Activated CD8-positive, alpha-beta T cell treated with anti-CD3 and anti-CD28 coated beads for 36 hours (primary cell): ENCODE measurements around the gene AUTS2. TPM values are rescaled to one million over a fixed set of nuclear protein-coding genes. Genes with fewer than 3 reads are reported as not detected.

Source experiments
- ATAC-seq: fragments of 200-7000 bp; cut with Tn5 transposase; one replicate; pipeline ENCODE4 v1.10.0; 2021; ENCODE audit warnings: mild to moderate bottlenecking, moderate library complexity
- CTCF ChIA-PET: fragments of 350-600 bp; sonication (Branson Sonifier 250); formaldehyde crosslinking; loops from one replicate; lab custom pipeline; 2021; ENCODE audit warnings: antibody characterized with exemption; lab: Charles Lee
- POLR2A ChIA-PET: fragments of 350-600 bp; sonication (Branson Sonifier 250); formaldehyde crosslinking; loops from one replicate; lab custom pipeline; 2021; ENCODE audit warnings: antibody characterized with exemption; lab: Charles Lee
- DNase-seq: peaks from one replicate; pipeline ENCODE4 v3.0.0-alpha.2; 2020
- H3K27ac Mint-ChIP-seq: one replicate; pipeline ENCODE4 v1.8.0; 2021; ENCODE audit warnings: mild to moderate bottlenecking, mixed read lengths
- H3K27me3 Mint-ChIP-seq: one replicate; pipeline ENCODE4 v1.8.0; 2021; ENCODE audit warnings: mixed read lengths
- H3K36me3 Mint-ChIP-seq: one replicate; pipeline ENCODE4 v1.8.0; 2021; ENCODE audit warnings: low read depth, mixed read lengths
- H3K4me1 Mint-ChIP-seq: one replicate; pipeline ENCODE4 v1.8.0; 2021; ENCODE audit warnings: low read depth, mixed read lengths
- H3K4me3 Mint-ChIP-seq: one replicate; pipeline ENCODE4 v1.8.0; 2021; ENCODE audit warnings: mild to moderate bottlenecking, moderate library complexity, mixed read lengths
- H3K9me3 Mint-ChIP-seq: one replicate; pipeline ENCODE4 v1.8.0; 2021; ENCODE audit warnings: mixed read lengths
- intact Hi-C: fragments of 100-400 bp; cut with micrococcal nuclease; formaldehyde crosslinking; loops from one replicate; pipeline ENCODE4 v1.10.0; 2022
- total RNA-seq, 2 experiments: library from RNA; stranded (reverse); gene quantifications; one replicate each; pipeline ENCODE4 v1.2.3, GENCODE V29; 2021
- TF ChIP-seq, protein P1 (sequence below): fragments of 200-600 bp; IDR thresholded peaks from one replicate; pipeline ENCODE4 v1.8.0; 2022; ENCODE audit warnings: antibody characterized with exemption, mild to moderate bottlenecking

AUTS2 gene
- total RNA-seq, 2 experiments from 2014 or later, result 3.1 to 3.3 TPM

- H3K4me1 Mint-ChIP-seq, result no peaks in the 10 kb centered on the region
- no peaks in the 10 kb centered on the region for H3K27me3 Mint-ChIP-seq
- ChIA-PET CTCF (no interaction called here), POLR2A (no interaction called here)
- TF ChIP-seq, protein P1, sequence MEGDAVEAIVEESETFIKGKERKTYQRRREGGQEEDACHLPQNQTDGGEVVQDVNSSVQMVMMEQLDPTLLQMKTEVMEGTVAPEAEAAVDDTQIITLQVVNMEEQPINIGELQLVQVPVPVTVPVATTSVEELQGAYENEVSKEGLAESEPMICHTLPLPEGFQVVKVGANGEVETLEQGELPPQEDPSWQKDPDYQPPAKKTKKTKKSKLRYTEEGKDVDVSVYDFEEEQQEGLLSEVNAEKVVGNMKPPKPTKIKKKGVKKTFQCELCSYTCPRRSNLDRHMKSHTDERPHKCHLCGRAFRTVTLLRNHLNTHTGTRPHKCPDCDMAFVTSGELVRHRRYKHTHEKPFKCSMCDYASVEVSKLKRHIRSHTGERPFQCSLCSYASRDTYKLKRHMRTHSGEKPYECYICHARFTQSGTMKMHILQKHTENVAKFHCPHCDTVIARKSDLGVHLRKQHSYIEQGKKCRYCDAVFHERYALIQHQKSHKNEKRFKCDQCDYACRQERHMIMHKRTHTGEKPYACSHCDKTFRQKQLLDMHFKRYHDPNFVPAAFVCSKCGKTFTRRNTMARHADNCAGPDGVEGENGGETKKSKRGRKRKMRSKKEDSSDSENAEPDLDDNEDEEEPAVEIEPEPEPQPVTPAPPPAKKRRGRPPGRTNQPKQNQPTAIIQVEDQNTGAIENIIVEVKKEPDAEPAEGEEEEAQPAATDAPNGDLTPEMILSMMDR, result no peak
- no peaks in the 10 kb centered on the region for H3K9me3 Mint-ChIP-seq
- no peak overlapping the region for H3K4me3 Mint-ChIP-seq
- no peak for DNase-seq
- no peak for ATAC-seq
- H3K36me3 Mint-ChIP-seq, result no peaks in the 10 kb centered on the region
- H3K27ac Mint-ChIP-seq, result no peak overlapping the region
- intact Hi-C loops, result no loop called here
Measured at GRCh38 chr7:70389531-70390151, 791.4 kb downstream of the AUTS2 start.

DNA sequence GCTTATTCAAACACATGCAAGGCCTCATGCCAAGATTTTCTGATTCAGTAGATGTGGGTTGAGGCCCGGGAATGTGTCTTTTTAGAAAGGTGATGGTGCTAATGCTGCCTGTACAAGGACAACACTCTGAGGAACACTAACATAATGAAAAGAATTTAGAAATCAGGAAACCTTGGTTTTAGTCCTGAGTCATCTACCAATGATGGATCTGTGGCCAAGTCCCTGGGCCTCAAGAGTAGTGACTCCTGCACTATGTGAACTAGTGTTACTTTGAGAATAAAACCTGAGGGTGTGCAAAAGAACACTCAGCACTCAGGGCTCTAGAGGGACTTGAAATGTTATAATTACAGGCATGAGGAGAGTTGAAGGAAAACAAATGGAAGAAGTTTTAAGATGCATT, 792.0 kb downstream of the AUTS2 start:
- ChIA-PET POLR2A (no interaction called here), CTCF (no interaction called here)
- TF ChIP-seq, protein P1, result no peak
- H3K36me3 Mint-ChIP-seq, result no peaks in the 10 kb centered on the region
- H3K27ac Mint-ChIP-seq, result no peak overlapping the region
- no peak for ATAC-seq
- no peak for DNase-seq
- H3K4me1 Mint-ChIP-seq, result no peaks in the 10 kb centered on the region
- intact Hi-C loops, result no loop called here
- no peaks in the 10 kb centered on the region for H3K27me3 Mint-ChIP-seq
- no peaks in the 10 kb centered on the region for H3K9me3 Mint-ChIP-seq
- H3K4me3 Mint-ChIP-seq, result no peak overlapping the region

GRCh38 chr7:70392256-70392876, 794.1 kb downstream of the AUTS2 start:
- no peak overlapping the region for H3K4me3 Mint-ChIP-seq
- no peaks in the 10 kb centered on the region for H3K36me3 Mint-ChIP-seq
- no peak overlapping the region for H3K27ac Mint-ChIP-seq
- DNase-seq, result no peak
- ChIA-PET POLR2A (interaction anchor here (0.6 kb wide), 1 partner anchor 9 kb away, joined by 3 read pairs; no protein-coding TSS in a partner anchor), CTCF (no interaction called here)
- ATAC-seq, result no peak
- H3K27me3 Mint-ChIP-seq, result no peaks in the 10 kb centered on the region
- H3K9me3 Mint-ChIP-seq, result no peaks in the 10 kb centered on the region
- intact Hi-C loops, result no loop called here
- H3K4me1 Mint-ChIP-seq, result no peaks in the 10 kb centered on the region
- TF ChIP-seq, protein P1, result no peak

DNA sequence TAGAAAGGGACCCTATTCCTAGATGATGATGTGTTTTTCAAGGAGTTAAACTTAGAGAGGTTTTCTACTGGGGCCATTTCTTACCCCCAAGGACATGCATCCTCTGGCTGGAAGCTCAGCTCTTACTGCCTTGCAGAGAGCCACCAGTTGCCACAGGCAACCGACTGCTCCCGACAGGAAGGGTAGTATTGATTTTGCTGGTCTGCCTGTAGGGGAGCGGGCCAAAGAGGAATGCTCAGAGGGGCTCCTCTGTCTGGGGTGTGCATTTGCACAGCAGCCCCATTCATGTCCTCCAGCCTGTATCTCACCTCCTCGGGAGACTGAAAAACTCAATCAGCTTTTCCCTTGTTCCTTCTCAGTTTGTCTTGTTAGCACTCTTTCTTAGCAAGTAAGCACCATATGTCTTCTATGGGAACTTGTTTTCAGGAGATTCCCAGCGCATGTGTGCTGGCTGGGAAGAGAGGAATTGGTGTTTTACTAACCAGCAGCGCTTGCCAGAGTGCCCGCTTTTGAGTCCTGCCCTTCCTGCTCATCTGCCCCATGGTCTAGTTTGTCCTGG, 794.7 kb downstream of the AUTS2 start:
- no peak overlapping the region for H3K27ac Mint-ChIP-seq
- ChIA-PET POLR2A (interaction anchor here (0.6 kb wide), 1 partner anchor 10 kb away, joined by 3 read pairs; no protein-coding TSS in a partner anchor), CTCF (no interaction called here)
- ATAC-seq, result no peak
- no peak for DNase-seq
- intact Hi-C loops, result no loop called here
- no peaks in the 10 kb centered on the region for H3K9me3 Mint-ChIP-seq
- TF ChIP-seq, protein P1, result no peak
- no peaks in the 10 kb centered on the region for H3K27me3 Mint-ChIP-seq
- no peaks in the 10 kb centered on the region for H3K4me1 Mint-ChIP-seq
- no peaks in the 10 kb centered on the region for H3K36me3 Mint-ChIP-seq
- H3K4me3 Mint-ChIP-seq, result no peak overlapping the region

- H3K9me3 Mint-ChIP-seq, result no peaks in the 10 kb centered on the region
- CTCF ChIA-PET, result no interaction called here
Measured at GRCh38 chr7:70393956-70394355, 795.7 kb downstream of the AUTS2 start.

More at GRCh38 chr7:70393956-70394355, 795.7 kb downstream of the AUTS2 start:
- H3K36me3 Mint-ChIP-seq, result no peaks in the 10 kb centered on the region
- TF ChIP-seq, protein P1, result no peak
- H3K4me1 Mint-ChIP-seq, result no peaks in the 10 kb centered on the region
- H3K4me3 Mint-ChIP-seq, result no peak overlapping the region
- intact Hi-C loops, result no loop called here
- POLR2A ChIA-PET, result no interaction called here
- no peak for ATAC-seq
- H3K27me3 Mint-ChIP-seq, result no peaks in the 10 kb centered on the region
- no peak overlapping the region for H3K27ac Mint-ChIP-seq
- no peak for DNase-seq
